Measurements from ENCODE around the gene TTC28.

DNA sequence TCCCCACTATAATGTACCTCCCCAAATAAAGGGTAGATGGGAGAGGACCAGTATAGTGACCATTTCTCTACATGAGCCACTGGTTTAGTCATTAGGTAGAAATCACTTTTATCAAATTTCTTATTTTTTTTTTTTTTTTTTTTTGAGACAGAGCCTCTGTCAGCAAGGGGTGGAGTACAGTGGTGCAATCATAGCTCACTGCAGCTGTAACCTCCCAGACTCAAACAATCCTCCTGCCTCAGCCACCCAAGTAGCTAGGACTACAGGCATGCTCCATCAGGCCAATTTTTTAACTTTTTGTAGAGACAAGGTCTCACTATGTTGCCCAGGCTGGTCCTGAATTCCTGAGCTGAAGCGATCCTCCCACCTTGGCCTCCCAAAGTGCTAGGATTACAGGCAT lies 322.4 kb downstream of the TTC28 start:
- TF ChIP-seq, protein P1, sequence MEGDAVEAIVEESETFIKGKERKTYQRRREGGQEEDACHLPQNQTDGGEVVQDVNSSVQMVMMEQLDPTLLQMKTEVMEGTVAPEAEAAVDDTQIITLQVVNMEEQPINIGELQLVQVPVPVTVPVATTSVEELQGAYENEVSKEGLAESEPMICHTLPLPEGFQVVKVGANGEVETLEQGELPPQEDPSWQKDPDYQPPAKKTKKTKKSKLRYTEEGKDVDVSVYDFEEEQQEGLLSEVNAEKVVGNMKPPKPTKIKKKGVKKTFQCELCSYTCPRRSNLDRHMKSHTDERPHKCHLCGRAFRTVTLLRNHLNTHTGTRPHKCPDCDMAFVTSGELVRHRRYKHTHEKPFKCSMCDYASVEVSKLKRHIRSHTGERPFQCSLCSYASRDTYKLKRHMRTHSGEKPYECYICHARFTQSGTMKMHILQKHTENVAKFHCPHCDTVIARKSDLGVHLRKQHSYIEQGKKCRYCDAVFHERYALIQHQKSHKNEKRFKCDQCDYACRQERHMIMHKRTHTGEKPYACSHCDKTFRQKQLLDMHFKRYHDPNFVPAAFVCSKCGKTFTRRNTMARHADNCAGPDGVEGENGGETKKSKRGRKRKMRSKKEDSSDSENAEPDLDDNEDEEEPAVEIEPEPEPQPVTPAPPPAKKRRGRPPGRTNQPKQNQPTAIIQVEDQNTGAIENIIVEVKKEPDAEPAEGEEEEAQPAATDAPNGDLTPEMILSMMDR (IDR thresholded peaks at IDR 0.05) = no peak
- TF ChIP-seq POLR2A (IDR thresholded peaks at IDR 0.05) = no peak

Measured in thyroid gland (tissue), 4 donors.